Liver (tissue), 9 donors: ENCODE results near the gene CORT. TPM values are rescaled to one million over a fixed set of nuclear protein-coding genes. Genes with fewer than 3 reads are reported as not detected.

ENCODE experiments used
- DNase-seq: peaks from one replicate; pipeline ENCODE4 v3.0.0-alpha.2; 2017; ENCODE audit warnings: low spot score
- H3K27ac ChIP-seq, 2 donors: one replicate each; pipeline ENCODE4 v1.7.0; 2013; ENCODE audit warnings: inconsistent platforms in 2 of 2, low read length in 2 of 2, control low read depth in 1 of 2, low read depth in 1 of 2, mild to moderate bottlenecking in 1 of 2
- H3K27me3 ChIP-seq, 4 donors: one replicate each; pipeline versions ENCODE4 v1.6.1 to v1.7.0; 2013; ENCODE audit warnings: low read length in 3 of 4, inconsistent platforms in 1 of 4, mild to moderate bottlenecking in 1 of 4, moderate library complexity in 1 of 4; ENCODE audit not compliant: control insufficient read depth in 4 of 4, insufficient read depth in 4 of 4
- H3K36me3 ChIP-seq, 4 donors: one replicate each; pipeline versions ENCODE4 v1.6.1 to v1.7.0; 2013; ENCODE audit warnings: low read length in 3 of 4, mild to moderate bottlenecking in 3 of 4, low read depth in 1 of 4, moderate library complexity in 1 of 4; ENCODE audit not compliant: control insufficient read depth in 4 of 4, insufficient read depth in 3 of 4
- H3K4me1 ChIP-seq, 4 donors: one replicate each; pipeline versions ENCODE4 v1.6.1 to v1.7.0; 2013; ENCODE audit warnings: low read length in 3 of 4, mild to moderate bottlenecking in 3 of 4, moderate library complexity in 1 of 4; ENCODE audit not compliant: control insufficient read depth in 4 of 4, insufficient read depth in 4 of 4
- H3K4me3 ChIP-seq, 3 donors: one replicate each; pipeline versions ENCODE4 v1.6.1 to v1.7.0; 2013; ENCODE audit warnings: low read length in 3 of 3, control low read depth in 1 of 3, low read depth in 1 of 3, mild to moderate bottlenecking in 1 of 3
- H3K9ac ChIP-seq, 2 donors: one replicate each; pipeline ENCODE4 v1.7.0; 2013; ENCODE audit warnings: low read length in 2 of 2, mild to moderate bottlenecking in 2 of 2, moderate library complexity in 2 of 2, control low read depth in 1 of 2, low read depth in 1 of 2
- H3K9me3 ChIP-seq, 4 donors: one replicate each; pipeline versions ENCODE4 v1.6.1 to v1.7.0; 2013; ENCODE audit warnings: low read length in 3 of 4; ENCODE audit not compliant: control insufficient read depth in 4 of 4
- ATF3 ChIP-seq: IDR thresholded peaks from 2 replicates; pipeline ENCODE4 v1.6.1; 2016; ENCODE audit warnings: antibody characterized with exemption
- CTCF ChIP-seq: fragments of 150-350 bp; IDR thresholded peaks from 2 replicates; pipeline ENCODE4 v1.5.1; 2017; ENCODE audit warnings: improper control_type of control experiment, low read depth, low read length; ENCODE audit not compliant: missing input control
- EGR1 ChIP-seq, 2 donors: IDR thresholded peaks; 2 replicates each; pipeline ENCODE4 v1.6.1; 2016 to 2018; ENCODE audit warnings: antibody characterized with exemption in 2 of 2, low read depth in 2 of 2
- FOXA1 ChIP-seq: IDR thresholded peaks from 2 replicates; pipeline ENCODE4 v1.6.1; 2016; ENCODE audit warnings: antibody characterized with exemption
- FOXA2 ChIP-seq: IDR thresholded peaks from 2 replicates; pipeline ENCODE4 v1.6.1; 2016; ENCODE audit warnings: antibody characterized with exemption
- GABPA ChIP-seq, 2 donors: IDR thresholded peaks in 1 of 2; conservative IDR thresholded peaks in 1 of 2; 2 replicates each; pipeline ENCODE4 v1.6.1; 2016; ENCODE audit warnings: antibody characterized with exemption in 2 of 2, mild to moderate bottlenecking in 1 of 2, moderate library complexity in 1 of 2
- HNF4A ChIP-seq, 2 donors: conservative IDR thresholded peaks; 2 replicates each; pipeline ENCODE4 v1.6.1; 2016; ENCODE audit warnings: antibody characterized with exemption in 2 of 2, mild to moderate bottlenecking in 2 of 2
- JUND ChIP-seq, 2 donors: IDR thresholded peaks; 2 replicates each; pipeline ENCODE4 v1.6.1; 2016; ENCODE audit warnings: antibody characterized with exemption in 2 of 2
- MAX ChIP-seq: IDR thresholded peaks from 2 replicates; pipeline ENCODE4 v1.6.1; 2016; ENCODE audit warnings: antibody characterized with exemption
- NR2F2 ChIP-seq: IDR thresholded peaks from 2 replicates; pipeline ENCODE4 v1.6.1; 2016; ENCODE audit warnings: antibody characterized with exemption
- RAD21 ChIP-seq, 2 donors: IDR thresholded peaks; 2 replicates each; pipeline ENCODE4 v1.6.1; 2016; ENCODE audit warnings: antibody characterized with exemption in 2 of 2, mild to moderate bottlenecking in 2 of 2
- REST ChIP-seq: IDR thresholded peaks from 2 replicates; pipeline ENCODE4 v1.6.1; 2016; ENCODE audit warnings: antibody characterized with exemption, mild to moderate bottlenecking
- RXRA ChIP-seq, 2 donors: IDR thresholded peaks; 2 replicates each; pipeline ENCODE4 v1.6.1; 2017 to 2018; ENCODE audit warnings: antibody characterized with exemption in 2 of 2, mild to moderate bottlenecking in 1 of 2
- TAF1 ChIP-seq: conservative IDR thresholded peaks from 2 replicates; pipeline ENCODE4 v1.6.1; 2016; ENCODE audit warnings: antibody characterized with exemption, mild to moderate bottlenecking
- YY1 ChIP-seq: IDR thresholded peaks from 2 replicates; pipeline ENCODE4 v1.6.1; 2016; ENCODE audit warnings: antibody characterized with exemption, mild to moderate bottlenecking
- ZBTB33 ChIP-seq: IDR thresholded peaks from 2 replicates; pipeline ENCODE4 v1.6.1; 2016; ENCODE audit warnings: antibody characterized with exemption
- WGBS: extraction: QIAGEN DNeasy Blood & Tissue Kit; methylation state at CpG from one replicate; pipeline ENCODE4 v1.1.7; 2013; 5-methylcytosine and 5-hydroxymethylcytosine counted together
- polyA plus RNA-seq, 2 donors: library from polyadenylated mRNA; stranded (reverse) in 1 of 2; unstranded in 1 of 2; fragments of 200-250 nt in 1 of 2; fragments of >200 nt in 1 of 2; fragmentation: Nextera tagmentation in 1 of 2; extraction: Ambion mirVana in 1 of 2; gene quantifications; one replicate each; pipeline versions ENCODE4 v1.2.1 to v1.2.3, GENCODE V29; 2013 to 2015
- total RNA-seq, 2 donors: library from RNA; depleted of rRNA; stranded (reverse); fragments of >200 nt; gene quantifications; one replicate each; pipeline ENCODE4 v1.2.3, GENCODE V29; 2014
- donor health status: healthy.
- donor health status: healthy.
- donor health status: healthy.
- donor health status: healthy.
- donor health status: healthy.

The CORT gene
- total and polyA plus RNA-seq, 4 donors: 0.05 to 0.28 (median 0.13) TPM

GRCh38 chr1:10446790-10447422, 2.9 kb upstream of the CORT start:
- H3K9me3 ChIP-seq: no peaks in the 10 kb centered on the region
- WGBS: 96% methylated on average over 7 of the region's 7 CpGs
- no peaks in the 10 kb centered on the region for H3K27me3 ChIP-seq
- no peak overlapping the region for H3K4me3 ChIP-seq
- H3K9ac ChIP-seq: no peak overlapping the region
- H3K36me3 ChIP-seq: peaks cover 0 to 2% (median 0%) of the 10 kb centered on the region in 4 donors
- TF ChIP-seq RAD21 (IDR thresholded peaks at IDR 0.05) (no peak), RXRA (IDR thresholded peaks at IDR 0.05) (no peak), MAX (no peak), GABPA (IDR thresholded peaks at IDR 0.05 in 1 of 2, conservative IDR thresholded peaks at IDR 0.05 in 1 of 2) (no peak), JUND (IDR thresholded peaks at IDR 0.05) (no peak), YY1 (no peak), CTCF (no peak), NR2F2 (no peak), FOXA1 (no peak), ZBTB33 (no peak), TAF1 (no peak), FOXA2 (no peak), REST (no peak), EGR1 (IDR thresholded peaks at IDR 0.05; ENCODE audit: low read depth in 2 of 2) (no peak), ATF3 (no peak), HNF4A (conservative IDR thresholded peaks at IDR 0.05) (no peak)
- DNase-seq: no peak
- no peaks in the 10 kb centered on the region for H3K4me1 ChIP-seq
- no peak overlapping the region for H3K27ac ChIP-seq
